ENCODE results near the gene TLN1.

TLN1 gene

GRCh38 chr9:35754264-35754663 is 22.3 kb upstream of the TLN1 start, which contains the start of gene MSMP:
Gene MSMP, minus strand, starts transcription at chr9:35754276. Its CDS starts 147 bp downstream, at chr9:35754129.
- in situ Hi-C loops (cut with MboI; ENCODE audit: low sequenced_read_pairs), result no loop called here

- in situ Hi-C loops (cut with MboI; ENCODE audit: low sequenced_read_pairs), result no loop called here
These were observed 21.5 kb upstream of the TLN1 start for GRCh38 chr9:35753466-35753865.

GRCh38 chr9:35750256-35750531 is 18.2 kb upstream of the TLN1 start:
- in situ Hi-C loops (cut with MboI; ENCODE audit: low sequenced_read_pairs), result no loop called here

- in situ Hi-C loops (cut with MboI; ENCODE audit: low sequenced_read_pairs), result no loop called here
These were observed 17.7 kb upstream of the TLN1 start for GRCh38 chr9:35749515-35750255.

GRCh38 chr9:35748858-35749514 is 17.0 kb upstream of the TLN1 start, which contains the start of the genes GBA2 and RGP1:
Gene GBA2, minus strand, starts transcription at chr9:35749228. Its CDS starts 524 bp downstream, at chr9:35748704.
Gene RGP1, plus strand, starts transcription at chr9:35749287. Its CDS starts 469 bp downstream, at chr9:35749756.
- in situ Hi-C loops (cut with MboI; ENCODE audit: low sequenced_read_pairs), result no loop called here

- in situ Hi-C loops (cut with MboI; ENCODE audit: low sequenced_read_pairs), result no loop called here
These were observed 16.4 kb upstream of the TLN1 start for GRCh38 chr9:35748242-35748857.

- in situ Hi-C loops (cut with MboI; ENCODE audit: low sequenced_read_pairs), result no loop called here
These were observed 14.6 kb upstream of the TLN1 start for GRCh38 chr9:35746583-35746982.

GRCh38 chr9:35745569-35745968 is 13.6 kb upstream of the TLN1 start:
- in situ Hi-C loops (cut with MboI; ENCODE audit: low sequenced_read_pairs), result no loop called here

- in situ Hi-C loops (cut with MboI; ENCODE audit: low sequenced_read_pairs), result no loop called here
These were observed 12.0 kb upstream of the TLN1 start for GRCh38 chr9:35743880-35744518.

- in situ Hi-C loops (cut with MboI; ENCODE audit: low sequenced_read_pairs), result no loop called here
These were observed 11.5 kb upstream of the TLN1 start for GRCh38 chr9:35743452-35743851.

GRCh38 chr9:35741740-35742139 is 9.7 kb upstream of the TLN1 start:
- in situ Hi-C loops (cut with MboI; ENCODE audit: low sequenced_read_pairs), result no loop called here

- in situ Hi-C loops (cut with MboI; ENCODE audit: low sequenced_read_pairs), result no loop called here
These were observed 8.2 kb upstream of the TLN1 start for GRCh38 chr9:35740243-35740642.

- in situ Hi-C loops (cut with MboI; ENCODE audit: low sequenced_read_pairs), result no loop called here
These were observed 6.9 kb upstream of the TLN1 start for GRCh38 chr9:35738924-35739323.

- in situ Hi-C loops (cut with MboI; ENCODE audit: low sequenced_read_pairs), result no loop called here
These were observed 6.2 kb upstream of the TLN1 start for GRCh38 chr9:35738186-35738585.

GRCh38 chr9:35737143-35737542 is 5.1 kb upstream of the TLN1 start:
- in situ Hi-C loops (cut with MboI; ENCODE audit: low sequenced_read_pairs), result no loop called here

GRCh38 chr9:35736201-35736633 is 4.2 kb upstream of the TLN1 start:
- in situ Hi-C loops (cut with MboI; ENCODE audit: low sequenced_read_pairs), result no loop called here

GRCh38 chr9:35734096-35734495 is 2.1 kb upstream of the TLN1 start:
- in situ Hi-C loops (cut with MboI; ENCODE audit: low sequenced_read_pairs), result no loop called here

- in situ Hi-C loops (cut with MboI; ENCODE audit: low sequenced_read_pairs), result no loop called here
These were observed 976 bp upstream of the TLN1 start for GRCh38 chr9:35732800-35733541.

- in situ Hi-C loops (cut with MboI; ENCODE audit: low sequenced_read_pairs), result no loop called here
These were observed 395 bp downstream of the TLN1 start for GRCh38 chr9:35731415-35732184.

GRCh38 chr9:35730486-35730854 is 1.5 kb downstream of the TLN1 start:
- in situ Hi-C loops (cut with MboI; ENCODE audit: low sequenced_read_pairs), result no loop called here
